ENCODE results near the gene UBXN2A. TPM values are rescaled to one million over a fixed set of nuclear protein-coding genes. Genes with fewer than 3 reads are reported as not detected.

Gene UBXN2A
- total RNA-seq, 4 donors from 2014 or later, result 8.4 to 16.1 (median 13.5) TPM

- no peak for ATAC-seq (ENCODE audit: low FRiP score)
- TF ChIP-seq CTCF (IDR thresholded peaks at IDR 0.05), result no peak
- no peak for DNase-seq (ENCODE audit: low spot score)
Measured at GRCh38 chr2:24007693-24008092, 67.4 kb downstream of the UBXN2A start.

GRCh38 chr2:24008672-24009366 lies 68.6 kb downstream of the UBXN2A start:
- no peak for DNase-seq (ENCODE audit: low spot score)
- no peak for TF ChIP-seq CTCF (IDR thresholded peaks at IDR 0.05)
- no peak for ATAC-seq (ENCODE audit: low FRiP score)

GRCh38 chr2:24009367-24009679 lies 69.1 kb downstream of the UBXN2A start:
- no peak for TF ChIP-seq CTCF (IDR thresholded peaks at IDR 0.05)
- ATAC-seq (ENCODE audit: low FRiP score) (no peak), DNase-seq (ENCODE audit: low spot score) (no peak)

GRCh38 chr2:24009680-24010476 lies 69.6 kb downstream of the UBXN2A start, which contains the start of gene MFSD2B:
MFSD2B (plus strand) TSS chr2:24010085; CDS start chr2:24010097, 12 bp downstream.
- no peak for TF ChIP-seq CTCF (IDR thresholded peaks at IDR 0.05)
- peak; percentile 26 for ATAC-seq (ENCODE audit: low FRiP score)
- DNase-seq (ENCODE audit: low spot score), result no peak

- no peak for ATAC-seq (ENCODE audit: low FRiP score)
Measured at GRCh38 chr2:24010477-24011249, 70.4 kb downstream of the UBXN2A start.

More at GRCh38 chr2:24010477-24011249, 70.4 kb downstream of the UBXN2A start:
- no peak for TF ChIP-seq CTCF (IDR thresholded peaks at IDR 0.05)
- DNase-seq (ENCODE audit: low spot score), result no peak
